OCI-LY1 (cell line): ENCODE results near the gene FAM184A.

Source experiments
- H2AFZ ChIP-seq: fragments of 200-600 bp; sonication (generic), shearing (Covaris generic); 2 replicates; pipeline ENCODE4 v1.6.0; 2014; ENCODE audit warnings: antibody characterized with exemption, mild to moderate bottlenecking, low read length
- H3F3A ChIP-seq: fragments of 200-600 bp; sonication (generic), shearing (Covaris generic); 2 replicates; pipeline ENCODE4 v1.6.0; 2014; ENCODE audit warnings: mild to moderate bottlenecking, antibody characterized with exemption, low read length, moderate library complexity; ENCODE audit not compliant: insufficient read depth
- H3K27ac ChIP-seq: fragments of 200-600 bp; sonication (generic); 2 replicates; pipeline ENCODE4 v1.5.1; 2014; ENCODE audit warnings: low read length, mixed run types, mild to moderate bottlenecking, low read depth; ENCODE audit not compliant: poor library complexity, severe bottlenecking
- H3K27me3 ChIP-seq: fragments of 200-600 bp; sonication (generic); 2 replicates; pipeline ENCODE4 v1.6.0; 2014; ENCODE audit warnings: antibody characterized with exemption, mild to moderate bottlenecking, low read length, moderate library complexity; ENCODE audit not compliant: insufficient read depth
- H3K36me3 ChIP-seq: fragments of 200-600 bp; sonication (generic); 2 replicates; pipeline ENCODE4 v1.6.1; 2014; ENCODE audit warnings: mild to moderate bottlenecking, antibody characterized with exemption, low read length, moderate library complexity, mixed read lengths; ENCODE audit not compliant: insufficient read depth
- H3K4me1 ChIP-seq: fragments of 200-600 bp; sonication (generic); 2 replicates; pipeline ENCODE4 v1.5.1; 2014; ENCODE audit warnings: mild to moderate bottlenecking, low read length, moderate library complexity; ENCODE audit not compliant: insufficient read depth, severe bottlenecking
- H3K4me2 ChIP-seq: fragments of 200-600 bp; sonication (generic), shearing (Covaris generic); 2 replicates; pipeline ENCODE4 v1.6.1; 2014; ENCODE audit warnings: low read length
- H3K4me3 ChIP-seq: fragments of 200-600 bp; sonication (generic); 2 replicates; pipeline ENCODE4 v1.5.1; 2014; ENCODE audit warnings: low read length, low read depth, mild to moderate bottlenecking, mixed read lengths; ENCODE audit not compliant: poor library complexity, severe bottlenecking
- H3K79me2 ChIP-seq: fragments of 200-600 bp; shearing (Covaris generic); 2 replicates; pipeline ENCODE4 v1.6.1; 2016; ENCODE audit warnings: mixed run types, low read length, mixed read lengths; ENCODE audit not compliant: insufficient read depth
- H3K9ac ChIP-seq: fragments of 200-600 bp; sonication (generic), shearing (Covaris generic); 2 replicates; pipeline ENCODE4 v1.6.1; 2014; ENCODE audit warnings: mild to moderate bottlenecking, low read length, mixed read lengths
- H3K9me2 ChIP-seq: fragments of 200-600 bp; sonication (generic), shearing (Covaris generic); 2 replicates; pipeline ENCODE4 v1.6.1; 2014; ENCODE audit warnings: low read depth, mild to moderate bottlenecking, low read length, mixed read lengths
- H3K9me3 ChIP-seq: fragments of 200-600 bp; shearing (Covaris generic); 2 replicates; pipeline ENCODE4 v1.6.1; 2014; ENCODE audit warnings: low read length, mixed read lengths
- H4K20me1 ChIP-seq: fragments of 200-600 bp; sonication (generic), shearing (Covaris generic); 2 replicates; pipeline ENCODE4 v1.6.0; 2016; ENCODE audit warnings: mild to moderate bottlenecking, low read length; ENCODE audit not compliant: insufficient read depth
- EZH2 ChIP-seq: fragments of 200-600 bp; sonication (generic), shearing (Covaris generic); IDR thresholded peaks from 2 replicates; pipeline ENCODE4 v1.8.0; 2017; ENCODE audit warnings: borderline replicate concordance, mixed run types, mild to moderate bottlenecking, antibody characterized with exemption, low read length, moderate library complexity, mixed read lengths
- TF ChIP-seq, protein P1 (sequence below): fragments of 200-600 bp; sonication (generic), shearing (Covaris generic); IDR thresholded peaks from 2 replicates; pipeline ENCODE4 v1.5.1; 2017; ENCODE audit warnings: mild to moderate bottlenecking, antibody characterized with exemption, low read length, moderate library complexity, mixed read lengths

Gene FAM184A

DNA sequence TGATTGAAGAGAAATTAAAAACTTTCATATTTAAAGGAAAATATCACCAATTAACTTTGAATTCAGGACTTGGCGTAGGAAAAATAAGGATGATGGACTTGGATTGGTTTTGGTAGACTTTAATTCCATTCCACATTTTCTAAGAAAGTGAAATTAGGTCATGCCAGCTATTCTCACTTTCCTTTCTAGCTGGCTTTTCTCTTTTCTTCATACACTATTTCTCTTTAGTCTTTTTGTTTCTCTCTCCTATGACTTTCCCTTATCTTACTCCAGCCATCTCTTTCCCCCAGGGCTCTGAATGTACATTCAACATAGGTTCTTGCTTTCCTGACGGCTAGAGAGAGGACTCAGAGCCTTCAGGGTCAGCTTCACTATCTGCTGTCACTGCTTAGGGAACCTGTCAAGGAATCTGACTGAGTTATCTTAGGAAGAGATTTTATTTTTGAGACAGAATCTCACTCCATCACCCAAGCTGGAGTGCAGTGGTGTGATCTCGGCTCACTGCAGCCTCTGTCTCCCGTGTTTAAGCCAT, 82.1 kb downstream of the FAM184A start:
- TF ChIP-seq, protein P1, sequence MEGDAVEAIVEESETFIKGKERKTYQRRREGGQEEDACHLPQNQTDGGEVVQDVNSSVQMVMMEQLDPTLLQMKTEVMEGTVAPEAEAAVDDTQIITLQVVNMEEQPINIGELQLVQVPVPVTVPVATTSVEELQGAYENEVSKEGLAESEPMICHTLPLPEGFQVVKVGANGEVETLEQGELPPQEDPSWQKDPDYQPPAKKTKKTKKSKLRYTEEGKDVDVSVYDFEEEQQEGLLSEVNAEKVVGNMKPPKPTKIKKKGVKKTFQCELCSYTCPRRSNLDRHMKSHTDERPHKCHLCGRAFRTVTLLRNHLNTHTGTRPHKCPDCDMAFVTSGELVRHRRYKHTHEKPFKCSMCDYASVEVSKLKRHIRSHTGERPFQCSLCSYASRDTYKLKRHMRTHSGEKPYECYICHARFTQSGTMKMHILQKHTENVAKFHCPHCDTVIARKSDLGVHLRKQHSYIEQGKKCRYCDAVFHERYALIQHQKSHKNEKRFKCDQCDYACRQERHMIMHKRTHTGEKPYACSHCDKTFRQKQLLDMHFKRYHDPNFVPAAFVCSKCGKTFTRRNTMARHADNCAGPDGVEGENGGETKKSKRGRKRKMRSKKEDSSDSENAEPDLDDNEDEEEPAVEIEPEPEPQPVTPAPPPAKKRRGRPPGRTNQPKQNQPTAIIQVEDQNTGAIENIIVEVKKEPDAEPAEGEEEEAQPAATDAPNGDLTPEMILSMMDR, result no peak
- no peak for TF ChIP-seq EZH2
- no peaks in the 10 kb centered on the region for H3K36me3 ChIP-seq
- H3K4me1 ChIP-seq, result no peaks in the 10 kb centered on the region
- H3K9me2 ChIP-seq, result no peaks in the 10 kb centered on the region
- H3K9me3 ChIP-seq, result no peaks in the 10 kb centered on the region
- no peak overlapping the region for H3K4me3 ChIP-seq
- no peak overlapping the region for H3K27ac ChIP-seq
- H3K27me3 ChIP-seq, result no peaks in the 10 kb centered on the region
- H3K79me2 ChIP-seq, result no peaks in the 10 kb centered on the region
- H3K9ac ChIP-seq, result no peak overlapping the region
- no peak overlapping the region for H2AFZ ChIP-seq
- no peak overlapping the region for H3K4me2 ChIP-seq
- H3F3A ChIP-seq, result no peaks in the 10 kb centered on the region
- no peaks in the 10 kb centered on the region for H4K20me1 ChIP-seq

DNA sequence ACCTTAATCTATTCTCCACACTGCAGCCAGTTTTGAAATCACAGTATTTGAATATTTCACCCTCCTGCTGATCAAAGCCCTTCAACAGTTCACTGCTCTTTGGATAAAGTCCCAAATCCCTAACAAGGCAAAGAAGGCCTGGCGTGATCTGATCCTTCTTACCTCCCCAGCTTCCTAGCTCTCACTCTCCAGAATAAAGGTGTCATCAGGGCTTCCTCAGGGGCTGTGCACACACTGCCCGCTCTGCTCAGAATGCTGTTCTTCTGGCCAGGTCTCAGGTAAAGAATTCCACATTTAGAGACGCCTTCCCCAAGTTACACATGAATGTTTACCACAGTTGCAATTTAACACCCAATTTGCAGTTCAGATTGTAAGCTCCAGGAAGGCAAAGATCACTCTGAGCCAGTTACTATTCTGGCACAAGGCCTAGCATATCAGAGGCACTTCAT, 84.6 kb downstream of the FAM184A start:
- Histone ChIP-seq H2AFZ (no peak overlapping the region), H3K27ac (no peak overlapping the region)

DNA sequence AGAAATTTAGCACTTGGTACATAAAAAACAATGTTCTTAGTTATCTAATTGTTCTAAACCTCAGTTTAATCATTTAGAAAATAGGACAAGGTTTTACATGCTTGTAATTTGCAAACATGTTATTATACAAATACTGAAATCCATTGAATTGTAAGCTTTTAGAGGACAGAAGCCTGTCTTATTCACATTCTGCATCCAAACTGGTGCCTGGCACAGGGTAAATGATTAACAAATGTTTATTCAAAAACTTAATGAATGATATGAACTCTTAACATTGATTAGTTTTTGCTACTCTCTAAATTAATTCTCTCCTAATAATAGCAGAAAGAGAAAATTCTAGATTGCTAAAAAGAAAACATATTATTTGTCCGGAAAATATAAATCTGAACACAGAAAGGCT, 85.1 kb downstream of the FAM184A start:
- Histone ChIP-seq H3K27ac (no peak overlapping the region), H3K4me3 (no peak overlapping the region), H3K4me1 (no peaks in the 10 kb centered on the region), H3K36me3 (no peaks in the 10 kb centered on the region), H4K20me1 (no peaks in the 10 kb centered on the region), H3K4me2 (no peak overlapping the region), H3K27me3 (no peaks in the 10 kb centered on the region), H3K9me2 (no peaks in the 10 kb centered on the region), H3K9ac (no peak overlapping the region), H3K9me3 (no peaks in the 10 kb centered on the region), H3F3A (no peaks in the 10 kb centered on the region), H3K79me2 (no peaks in the 10 kb centered on the region), H2AFZ (no peak overlapping the region)
- TF ChIP-seq EZH2, result no peak
- TF ChIP-seq, protein P1, result no peak

More for the DNA sequence above, 84.6 kb downstream of the FAM184A start:
- TF ChIP-seq, protein P1, result no peak
- no peak for TF ChIP-seq EZH2
- Histone ChIP-seq H3K79me2 (no peaks in the 10 kb centered on the region), H3F3A (no peaks in the 10 kb centered on the region), H3K4me1 (no peaks in the 10 kb centered on the region), H3K4me3 (no peak overlapping the region), H3K9me3 (no peaks in the 10 kb centered on the region), H3K9me2 (no peaks in the 10 kb centered on the region), H3K27me3 (no peaks in the 10 kb centered on the region), H3K9ac (no peak overlapping the region), H4K20me1 (no peaks in the 10 kb centered on the region), H3K36me3 (no peaks in the 10 kb centered on the region), H3K4me2 (no peak overlapping the region)
